H4 (cell line): ENCODE data around the gene MAN1A2. TPM values are rescaled to one million over a fixed set of nuclear protein-coding genes. Genes with fewer than 3 reads are reported as not detected.

Experiments
- DNase-seq: peaks from one replicate; pipeline ENCODE4 v3.0.0-alpha.2; 2015; ENCODE audit warnings: low spot score
- total RNA-seq: library from RNA; depleted of rRNA; stranded (reverse); fragments of >200 nt; shearing (Covaris generic); gene quantifications from 2 replicates; pipeline ENCODE4 v1.2.3, GENCODE V29; 2014

MAN1A2 gene
- total RNA-seq, 1 experiment from 2014 or later, result 16.0 TPM

- no peak for DNase-seq
Observed at GRCh38 chr1:117495068-117495467, 127.8 kb downstream of the MAN1A2 start.

GRCh38 chr1:117499071-117499470, 131.8 kb downstream of the MAN1A2 start:
- no peak for DNase-seq

DNA sequence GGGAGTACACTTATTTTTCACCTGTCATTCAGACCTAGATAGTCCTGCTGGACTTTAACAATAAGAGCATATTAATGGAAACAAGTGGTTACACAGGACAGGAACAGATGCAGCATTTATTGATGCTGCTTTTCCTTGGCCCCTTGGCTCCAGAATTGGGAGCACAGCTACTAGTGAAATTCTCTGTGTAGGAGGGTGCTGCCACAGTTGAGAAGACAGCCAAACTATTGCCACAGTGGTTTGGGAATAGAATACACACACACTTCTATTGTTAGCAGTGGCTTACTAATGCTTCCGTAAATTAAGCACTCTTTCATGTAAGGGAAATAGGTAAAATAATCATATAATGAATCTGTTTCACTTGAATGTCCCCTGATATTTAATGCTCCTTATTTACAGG, 133.3 kb downstream of the MAN1A2 start:
- no peak for DNase-seq

- DNase-seq, result peak; percentile 3
Observed at GRCh38 chr1:117501281-117501680, 134.0 kb downstream of the MAN1A2 start.

- no peak for DNase-seq
Observed at GRCh38 chr1:117511273-117511672, 144.0 kb downstream of the MAN1A2 start.

DNA sequence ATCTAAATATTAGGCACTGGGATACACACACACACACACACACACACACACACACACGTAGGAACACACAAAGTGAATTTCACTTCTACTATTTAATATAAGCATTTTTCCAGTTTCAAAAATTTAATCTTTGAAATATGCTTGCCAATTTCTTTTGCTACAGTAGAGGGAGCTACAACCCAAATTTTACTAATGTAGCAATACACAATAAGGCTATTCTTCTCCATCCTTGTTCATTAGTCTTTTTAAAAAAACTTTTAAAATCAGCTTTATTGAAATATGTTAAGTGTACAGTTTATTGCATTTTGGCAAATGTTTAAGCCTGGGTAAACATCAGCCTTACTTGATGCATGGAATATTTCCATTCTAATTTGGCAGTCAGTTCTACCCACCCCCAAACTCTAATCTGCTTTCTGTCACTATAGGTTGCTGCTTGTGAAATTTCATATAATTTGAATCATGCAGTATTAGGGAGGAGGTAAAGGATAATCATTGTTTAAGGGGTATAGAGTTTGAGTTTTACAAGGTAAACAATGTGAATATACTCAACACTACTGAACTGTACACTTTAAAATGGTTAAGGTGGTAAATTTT, 145.6 kb downstream of the MAN1A2 start:
- DNase-seq, result no peak

GRCh38 chr1:117523111-117523510, 155.9 kb downstream of the MAN1A2 start:
- DNase-seq, result no peak

GRCh38 chr1:117527074-117527473, 159.8 kb downstream of the MAN1A2 start:
- no peak for DNase-seq

DNA sequence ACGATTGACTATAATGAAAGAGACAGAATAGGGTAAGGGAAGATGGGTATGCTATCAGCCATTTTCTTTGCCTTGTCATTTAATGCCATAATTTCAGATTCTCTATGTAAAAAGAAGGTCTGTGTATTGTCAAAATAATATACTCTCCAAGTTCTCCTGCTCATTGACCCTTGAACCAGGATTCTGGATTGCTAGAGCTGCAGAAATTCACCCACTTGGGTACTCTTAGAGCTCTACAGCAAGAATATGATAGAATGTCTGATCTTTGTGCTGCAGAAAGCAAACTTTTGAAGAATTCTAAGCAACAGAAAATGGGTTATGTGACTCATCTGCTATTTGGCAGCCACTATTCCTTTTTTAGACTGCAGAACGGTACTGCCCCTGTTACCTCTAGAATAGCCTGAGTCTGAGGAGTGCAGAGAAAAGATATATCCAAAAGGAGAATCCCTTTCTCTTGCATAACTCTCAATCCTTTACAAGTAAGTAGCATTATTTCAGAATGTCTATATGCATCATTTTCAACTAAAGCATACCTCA, 160.4 kb downstream of the MAN1A2 start:
- no peak for DNase-seq

- no peak for DNase-seq
Observed at GRCh38 chr1:117529683-117530082, 162.4 kb downstream of the MAN1A2 start.

DNA sequence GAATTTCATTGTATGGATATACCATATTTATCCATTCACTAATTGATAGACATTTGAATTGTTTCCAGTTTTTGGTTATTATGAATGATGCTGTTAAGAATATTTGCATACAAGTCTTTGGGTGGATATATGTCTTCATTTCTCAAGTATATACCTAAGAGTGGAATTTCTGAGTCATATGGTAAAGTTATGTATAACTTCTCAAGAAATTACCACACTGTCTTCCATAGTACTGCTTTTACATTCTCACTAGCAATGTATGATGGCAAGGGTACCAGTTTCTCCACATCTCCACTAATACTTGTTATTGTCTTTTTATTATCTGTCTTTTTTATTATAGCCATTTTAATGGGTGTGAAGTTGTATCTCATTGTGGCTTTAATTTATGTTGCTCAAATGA, 164.0 kb downstream of the MAN1A2 start:
- no peak for DNase-seq

- DNase-seq, result peak; percentile 23
Observed at GRCh38 chr1:117534995-117535467, 167.8 kb downstream of the MAN1A2 start.

DNA sequence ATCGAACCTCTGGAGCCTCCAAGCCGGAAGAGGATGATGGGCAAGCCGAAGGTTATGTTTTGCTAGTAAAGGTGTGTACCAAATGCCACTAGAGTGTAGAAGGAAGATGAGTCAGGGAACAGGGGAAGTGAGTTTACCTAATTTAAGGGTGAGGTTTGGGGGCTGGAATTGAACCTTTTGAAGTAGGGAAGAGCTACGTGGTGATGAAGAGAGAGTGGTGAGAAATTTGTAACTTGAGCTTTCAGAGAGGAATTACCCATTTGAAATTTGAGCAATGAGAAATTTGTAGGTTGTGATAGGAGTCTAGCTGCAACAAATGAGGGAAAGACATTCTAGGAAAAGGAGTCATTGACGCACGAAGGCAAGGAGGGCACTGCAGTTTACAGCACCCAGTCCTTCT, 168.6 kb downstream of the MAN1A2 start:
- no peak for DNase-seq

- DNase-seq, result no peak
Observed at GRCh38 chr1:117537291-117537920, 170.2 kb downstream of the MAN1A2 start.

- no peak for DNase-seq
Observed at GRCh38 chr1:117540532-117540931, 173.3 kb downstream of the MAN1A2 start.

DNA sequence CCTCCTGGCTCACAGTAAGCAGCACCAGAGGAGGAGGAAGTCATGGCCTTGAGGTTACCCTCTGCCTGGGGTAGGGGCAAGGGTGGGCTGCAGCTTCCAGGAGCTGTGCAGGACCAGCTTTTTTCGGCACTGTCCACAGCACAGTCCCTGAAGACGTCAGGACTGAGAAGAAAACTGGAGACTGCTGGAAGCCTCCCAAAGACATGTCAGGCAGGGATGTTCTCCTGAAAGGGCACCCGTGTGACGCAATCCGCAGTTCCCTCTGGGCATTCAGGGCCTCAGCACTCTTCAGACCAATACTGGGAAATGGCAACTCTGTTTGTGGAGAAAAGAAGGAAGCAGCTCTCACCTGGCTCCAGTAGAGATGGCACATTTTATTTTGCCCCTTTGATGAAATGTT, 173.8 kb downstream of the MAN1A2 start:
- no peak for DNase-seq

DNA sequence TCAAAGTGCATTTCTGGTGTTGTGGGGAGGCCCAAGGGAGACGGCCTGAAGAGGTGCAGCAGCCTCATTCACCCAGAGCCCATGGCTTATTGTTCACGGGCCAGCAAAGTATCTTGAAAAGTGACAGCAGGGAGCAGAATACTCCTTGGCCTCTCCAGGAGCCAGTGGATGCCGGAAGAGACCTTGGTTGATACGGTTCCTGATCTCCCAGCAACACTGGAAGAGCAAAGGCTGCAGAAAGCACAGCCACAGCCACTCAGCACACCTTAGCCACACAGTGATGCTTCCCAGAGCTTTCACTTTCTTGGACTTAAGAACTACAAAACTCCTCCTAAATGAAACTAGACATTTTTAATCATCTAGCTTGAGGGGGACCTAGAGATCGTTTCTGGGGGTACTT, 174.3 kb downstream of the MAN1A2 start:
- no peak for DNase-seq

DNA sequence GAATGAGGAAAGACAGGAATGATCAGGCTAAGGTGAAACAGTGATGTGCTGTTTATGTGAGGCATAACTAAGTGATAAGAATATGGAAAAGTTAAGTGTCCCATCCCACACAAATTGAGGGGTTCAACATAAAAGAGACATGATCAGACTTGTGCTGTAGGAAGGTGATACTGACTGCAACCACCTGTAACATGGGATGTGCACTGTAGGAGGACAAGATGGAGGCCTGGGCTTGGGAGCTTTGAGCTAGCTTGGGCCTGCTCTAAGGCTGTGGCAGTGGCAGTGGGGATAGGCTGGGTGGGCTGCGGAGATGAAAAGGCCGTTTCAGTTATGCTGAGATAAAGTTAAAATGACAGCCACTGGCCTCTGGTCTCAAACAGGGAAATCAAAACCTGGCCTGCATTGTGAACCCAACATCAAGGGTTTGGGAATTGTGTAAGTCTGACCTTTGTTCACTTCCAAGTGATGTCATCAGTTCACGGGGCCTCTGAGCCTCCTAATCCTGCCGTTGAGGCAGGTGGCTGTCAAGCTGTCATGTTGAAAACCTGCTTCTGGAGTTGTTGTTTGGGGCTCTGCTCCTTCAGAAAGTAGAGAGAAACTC, 177.4 kb downstream of the MAN1A2 start:
- DNase-seq, result no peak

- DNase-seq, result no peak
Observed at GRCh38 chr1:117546467-117546866, 179.2 kb downstream of the MAN1A2 start.

- DNase-seq, result no peak
Observed at GRCh38 chr1:117553471-117553870, 186.2 kb downstream of the MAN1A2 start.

- DNase-seq, result no peak
Observed at GRCh38 chr1:117555806-117556205, 188.6 kb downstream of the MAN1A2 start.

DNA sequence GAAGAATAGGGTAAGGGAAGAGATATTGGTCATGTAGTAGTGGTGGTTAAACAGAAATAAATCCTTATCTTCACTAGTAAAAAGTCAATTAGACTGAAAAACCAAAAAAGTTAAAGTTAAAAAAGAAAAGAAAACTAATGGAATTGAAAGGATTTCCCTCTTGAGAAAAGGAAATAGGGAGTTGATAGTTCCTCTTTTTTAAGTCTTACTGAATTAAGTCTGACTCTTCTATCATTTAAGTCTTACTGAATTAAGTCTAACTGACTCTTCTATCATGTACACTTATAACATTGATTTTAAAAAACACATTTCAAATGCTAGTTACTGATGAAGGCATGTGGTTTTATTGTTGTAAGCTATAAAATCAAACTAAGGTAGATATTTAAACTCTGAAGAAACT, 189.1 kb downstream of the MAN1A2 start:
- DNase-seq, result no peak

- no peak for DNase-seq
Observed at GRCh38 chr1:117556976-117557375, 189.7 kb downstream of the MAN1A2 start.
